ENCODE measurements around the gene DNAJB2. TPM values are rescaled to one million over a fixed set of nuclear protein-coding genes. Genes with fewer than 3 reads are reported as not detected.

DNAJB2 gene
- total RNA-seq, 2 experiments from 2014 or later = 65.9 to 67.5 TPM

DNA sequence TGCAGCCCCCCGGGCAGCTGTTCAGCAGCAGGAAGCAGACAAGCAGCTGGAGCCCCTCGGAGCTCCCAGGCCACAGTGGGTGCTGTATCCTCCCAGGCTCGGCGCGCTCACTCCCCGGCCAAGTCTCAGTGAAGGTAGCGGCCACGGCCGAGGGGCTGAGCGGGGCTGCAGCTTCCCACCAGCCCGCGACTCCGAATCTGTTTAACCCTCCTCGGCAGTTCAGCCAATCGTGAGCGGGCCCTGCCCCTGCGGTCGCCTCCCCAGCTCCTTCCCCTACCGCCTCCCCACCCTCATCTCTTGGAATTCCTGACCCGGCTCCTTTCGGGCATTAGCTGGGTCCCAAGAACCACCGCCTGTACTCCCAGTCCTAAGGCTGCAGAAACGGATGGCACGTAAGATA is 53.4 kb downstream of the DNAJB2 start, which contains the start of gene RESP18:
Gene RESP18 (minus strand): TSS at position 203 of the 400 bp plus-strand sequence.
- no peak within 1 kb of the TSS for H3K4me3 Mint-ChIP-seq
- POLR2A ChIA-PET = no interaction called here
- ATAC-seq (ENCODE audit: low read depth) (no peak), DNase-seq (no peak)
- H3K4me1 Mint-ChIP-seq = no peaks in the 10 kb centered on the region
- peaks cover 57% of the 10 kb centered on the region for H3K27me3 Mint-ChIP-seq
- H3K36me3 Mint-ChIP-seq = no peaks in the 10 kb centered on the region
- H3K27ac Mint-ChIP-seq = no peak within 1 kb of the TSS
- peaks cover 4% of the 10 kb centered on the region for H3K9me3 Mint-ChIP-seq

DNA sequence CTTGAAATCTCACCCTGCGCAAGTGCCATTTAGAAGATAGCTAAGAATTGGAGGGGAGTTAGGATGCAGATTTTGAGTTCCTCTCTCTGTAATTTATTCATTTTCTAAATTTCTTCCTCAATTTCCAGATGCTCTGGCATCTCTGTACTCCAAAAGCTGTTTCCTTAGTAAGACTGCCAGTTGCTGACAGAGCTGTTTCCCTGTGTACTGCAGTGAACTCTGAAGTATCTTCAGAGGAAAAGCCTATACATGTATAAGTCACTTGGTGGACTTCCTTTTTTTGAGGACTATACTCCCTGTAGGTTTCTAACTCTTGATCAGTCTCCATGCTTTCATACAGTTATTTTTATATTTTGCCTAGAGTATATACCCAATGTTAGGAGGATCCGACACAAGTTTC is 54.9 kb downstream of the DNAJB2 start:
- ATAC-seq (ENCODE audit: low read depth) (no peak), DNase-seq (no peak)
- POLR2A ChIA-PET = no interaction called here
- Mint-ChIP-seq H3K27ac (no peak overlapping the region), H3K9me3 (peaks cover 4% of the 10 kb centered on the region), H3K36me3 (no peaks in the 10 kb centered on the region), H3K4me3 (no peak overlapping the region), H3K4me1 (no peaks in the 10 kb centered on the region), H3K27me3 (peaks cover 62% of the 10 kb centered on the region)

DNA sequence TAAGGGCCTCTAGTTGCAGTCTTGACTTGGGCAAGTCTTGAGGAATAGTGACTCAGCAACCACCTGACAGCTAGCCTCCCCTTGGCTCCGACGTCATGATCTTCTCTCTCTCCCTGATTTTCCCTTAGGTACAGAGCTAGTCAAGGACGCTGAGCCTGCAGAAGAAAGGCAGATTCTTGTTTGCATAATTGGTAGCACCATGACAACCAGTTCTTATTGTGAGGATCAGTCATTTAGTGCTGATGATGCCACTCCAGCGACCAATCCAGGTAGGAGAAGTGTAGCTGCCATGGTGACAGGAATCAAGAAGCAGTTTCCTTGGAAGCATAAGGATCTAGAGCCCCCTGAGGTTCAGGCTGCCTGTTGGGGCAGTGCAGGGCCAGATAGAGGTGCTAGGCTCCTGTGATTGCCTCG is 56.2 kb downstream of the DNAJB2 start:
- POLR2A ChIA-PET = no interaction called here
- no peak overlapping the region for H3K4me3 Mint-ChIP-seq
- H3K4me1 Mint-ChIP-seq = no peaks in the 10 kb centered on the region
- ATAC-seq (ENCODE audit: low read depth) (no peak), DNase-seq (no peak)
- H3K27me3 Mint-ChIP-seq = peaks cover 70% of the 10 kb centered on the region
- peaks cover 4% of the 10 kb centered on the region for H3K9me3 Mint-ChIP-seq
- no peaks in the 10 kb centered on the region for H3K36me3 Mint-ChIP-seq
- H3K27ac Mint-ChIP-seq = no peak overlapping the region

Small RNA genes within 50 kb of the gene (microRNA-seq; reads per million reads assigned to microRNA genes)
- gene MIR153-1 = not detected

Other genes starting within 250 kb of the DNAJB2 start
- not detected for gene CFAP65, start 237.8 kb upstream of the DNAJB2 start, total RNA-seq
- gene IHH, start 218.4 kb upstream of the DNAJB2 start, total RNA-seq = not detected
- 10 to 100 TPM; 16.7 to 17.1 TPM for gene NHEJ1, start 118.6 kb upstream of the DNAJB2 start, total RNA-seq
- 1 to 10 TPM; 4.4 to 4.7 TPM for gene SLC23A3, start 109.3 kb upstream of the DNAJB2 start, total RNA-seq
- 10 to 100 TPM; 77.3 to 77.6 TPM for gene CNPPD1, start 102.4 kb upstream of the DNAJB2 start, total RNA-seq
- 100 to 1,000 TPM; 129 TPM for gene RETREG2, start 101.1 kb upstream of the DNAJB2 start, total RNA-seq
- 10 to 100 TPM; 68.1 to 69.8 TPM for gene ZFAND2B, start 72.6 kb upstream of the DNAJB2 start, total RNA-seq
- gene ABCB6, start 60.4 kb upstream of the DNAJB2 start, total RNA-seq = 10 to 100 TPM; 13.1 to 14.3 TPM
- gene ATG9A, start 49.7 kb upstream of the DNAJB2 start, total RNA-seq = 10 to 100 TPM; 56.0 to 62.1 TPM
- 100 to 1,000 TPM; 170 to 177 TPM for gene ANKZF1, start 49.6 kb upstream of the DNAJB2 start, total RNA-seq
- 1 to 10 TPM; 3.3 to 4.1 TPM for gene GLB1L, start 33.9 kb upstream of the DNAJB2 start, total RNA-seq
- gene STK16, start 33.9 kb upstream of the DNAJB2 start, total RNA-seq = 10 to 100 TPM; 34.0 to 36.0 TPM
- gene TUBA4B, start 26.1 kb upstream of the DNAJB2 start, total RNA-seq = not detected
- gene TUBA4A, start 25.4 kb upstream of the DNAJB2 start, total RNA-seq = 100 to 1,000 TPM; 237 to 266 TPM
- not detected for gene PTPRN, start 30.0 kb downstream of the DNAJB2 start, total RNA-seq
- gene RESP18, start 53.4 kb downstream of the DNAJB2 start, total RNA-seq = not detected
- gene DNPEP, start 108.5 kb downstream of the DNAJB2 start, total RNA-seq = 10 to 100 TPM; 63.2 to 69.0 TPM
- gene DES, start 139.0 kb downstream of the DNAJB2 start, total RNA-seq = not detected
- gene SPEG, start 155.5 kb downstream of the DNAJB2 start, total RNA-seq = 10 to 100 TPM; 18.1 to 23.6 TPM
- gene GMPPA, start 219.5 kb downstream of the DNAJB2 start, total RNA-seq = 10 to 100 TPM; 31.3 to 32.6 TPM
- gene ASIC4, start 235.1 kb downstream of the DNAJB2 start, total RNA-seq = under 1 TPM; 0.08 to 0.09 TPM